ENCODE measurements around the gene EVX2.

DNA sequence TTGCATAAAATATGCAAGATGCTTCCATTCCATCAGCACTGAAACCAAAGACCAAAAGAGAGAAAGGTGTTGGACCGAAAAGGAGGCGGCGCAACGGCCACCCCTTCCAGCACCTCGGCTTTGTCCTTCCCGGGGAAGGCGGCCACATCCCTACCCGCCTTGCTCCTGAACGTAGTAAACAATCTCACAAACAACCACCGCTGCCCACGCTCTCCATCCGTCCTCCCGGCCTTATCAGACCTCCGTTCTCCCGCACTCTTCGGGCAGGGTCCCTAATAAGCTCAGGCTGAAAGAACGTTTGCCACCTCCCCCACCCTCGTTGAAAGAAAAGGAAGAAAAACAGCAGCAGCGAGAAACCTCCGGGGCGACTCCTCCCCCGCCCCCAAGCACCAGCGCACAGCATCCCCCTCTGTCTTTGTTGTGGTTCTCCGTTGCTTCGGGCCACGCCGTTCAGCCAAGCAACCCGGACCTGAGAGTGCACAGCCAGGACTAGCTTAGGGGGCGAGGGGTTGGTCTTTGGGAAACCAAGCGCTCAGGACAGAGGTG, 4.4 kb downstream of the EVX2 start:
- TF ChIP-seq, protein P1, sequence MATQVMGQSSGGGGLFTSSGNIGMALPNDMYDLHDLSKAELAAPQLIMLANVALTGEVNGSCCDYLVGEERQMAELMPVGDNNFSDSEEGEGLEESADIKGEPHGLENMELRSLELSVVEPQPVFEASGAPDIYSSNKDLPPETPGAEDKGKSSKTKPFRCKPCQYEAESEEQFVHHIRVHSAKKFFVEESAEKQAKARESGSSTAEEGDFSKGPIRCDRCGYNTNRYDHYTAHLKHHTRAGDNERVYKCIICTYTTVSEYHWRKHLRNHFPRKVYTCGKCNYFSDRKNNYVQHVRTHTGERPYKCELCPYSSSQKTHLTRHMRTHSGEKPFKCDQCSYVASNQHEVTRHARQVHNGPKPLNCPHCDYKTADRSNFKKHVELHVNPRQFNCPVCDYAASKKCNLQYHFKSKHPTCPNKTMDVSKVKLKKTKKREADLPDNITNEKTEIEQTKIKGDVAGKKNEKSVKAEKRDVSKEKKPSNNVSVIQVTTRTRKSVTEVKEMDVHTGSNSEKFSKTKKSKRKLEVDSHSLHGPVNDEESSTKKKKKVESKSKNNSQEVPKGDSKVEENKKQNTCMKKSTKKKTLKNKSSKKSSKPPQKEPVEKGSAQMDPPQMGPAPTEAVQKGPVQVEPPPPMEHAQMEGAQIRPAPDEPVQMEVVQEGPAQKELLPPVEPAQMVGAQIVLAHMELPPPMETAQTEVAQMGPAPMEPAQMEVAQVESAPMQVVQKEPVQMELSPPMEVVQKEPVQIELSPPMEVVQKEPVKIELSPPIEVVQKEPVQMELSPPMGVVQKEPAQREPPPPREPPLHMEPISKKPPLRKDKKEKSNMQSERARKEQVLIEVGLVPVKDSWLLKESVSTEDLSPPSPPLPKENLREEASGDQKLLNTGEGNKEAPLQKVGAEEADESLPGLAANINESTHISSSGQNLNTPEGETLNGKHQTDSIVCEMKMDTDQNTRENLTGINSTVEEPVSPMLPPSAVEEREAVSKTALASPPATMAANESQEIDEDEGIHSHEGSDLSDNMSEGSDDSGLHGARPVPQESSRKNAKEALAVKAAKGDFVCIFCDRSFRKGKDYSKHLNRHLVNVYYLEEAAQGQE (IDR thresholded peaks at IDR 0.05; ENCODE audit: borderline replicate concordance), result no peak
- TF ChIP-seq, protein P1 (CRISPR knock-in tag; IDR thresholded peaks at IDR 0.05; ENCODE audit: low read depth), result no peak
- TF ChIP-seq CREB1 (IDR thresholded peaks at IDR 0.05) (no peak), CREB1 (CRISPR knock-in tag; IDR thresholded peaks at IDR 0.05) (no peak), ZBTB8A (IDR thresholded peaks at IDR 0.05; ENCODE audit: partially characterized antibody) (no peak), EZH2 (IDR thresholded peaks at IDR 0.05; ENCODE audit: borderline replicate concordance, low read depth, low read length) (no peak), HDAC2 (IDR thresholded peaks at IDR 0.05) (no peak), PHB2 (IDR thresholded peaks at IDR 0.05; ENCODE audit: low read depth) (no peak)
- TF ChIP-seq, protein P2, sequence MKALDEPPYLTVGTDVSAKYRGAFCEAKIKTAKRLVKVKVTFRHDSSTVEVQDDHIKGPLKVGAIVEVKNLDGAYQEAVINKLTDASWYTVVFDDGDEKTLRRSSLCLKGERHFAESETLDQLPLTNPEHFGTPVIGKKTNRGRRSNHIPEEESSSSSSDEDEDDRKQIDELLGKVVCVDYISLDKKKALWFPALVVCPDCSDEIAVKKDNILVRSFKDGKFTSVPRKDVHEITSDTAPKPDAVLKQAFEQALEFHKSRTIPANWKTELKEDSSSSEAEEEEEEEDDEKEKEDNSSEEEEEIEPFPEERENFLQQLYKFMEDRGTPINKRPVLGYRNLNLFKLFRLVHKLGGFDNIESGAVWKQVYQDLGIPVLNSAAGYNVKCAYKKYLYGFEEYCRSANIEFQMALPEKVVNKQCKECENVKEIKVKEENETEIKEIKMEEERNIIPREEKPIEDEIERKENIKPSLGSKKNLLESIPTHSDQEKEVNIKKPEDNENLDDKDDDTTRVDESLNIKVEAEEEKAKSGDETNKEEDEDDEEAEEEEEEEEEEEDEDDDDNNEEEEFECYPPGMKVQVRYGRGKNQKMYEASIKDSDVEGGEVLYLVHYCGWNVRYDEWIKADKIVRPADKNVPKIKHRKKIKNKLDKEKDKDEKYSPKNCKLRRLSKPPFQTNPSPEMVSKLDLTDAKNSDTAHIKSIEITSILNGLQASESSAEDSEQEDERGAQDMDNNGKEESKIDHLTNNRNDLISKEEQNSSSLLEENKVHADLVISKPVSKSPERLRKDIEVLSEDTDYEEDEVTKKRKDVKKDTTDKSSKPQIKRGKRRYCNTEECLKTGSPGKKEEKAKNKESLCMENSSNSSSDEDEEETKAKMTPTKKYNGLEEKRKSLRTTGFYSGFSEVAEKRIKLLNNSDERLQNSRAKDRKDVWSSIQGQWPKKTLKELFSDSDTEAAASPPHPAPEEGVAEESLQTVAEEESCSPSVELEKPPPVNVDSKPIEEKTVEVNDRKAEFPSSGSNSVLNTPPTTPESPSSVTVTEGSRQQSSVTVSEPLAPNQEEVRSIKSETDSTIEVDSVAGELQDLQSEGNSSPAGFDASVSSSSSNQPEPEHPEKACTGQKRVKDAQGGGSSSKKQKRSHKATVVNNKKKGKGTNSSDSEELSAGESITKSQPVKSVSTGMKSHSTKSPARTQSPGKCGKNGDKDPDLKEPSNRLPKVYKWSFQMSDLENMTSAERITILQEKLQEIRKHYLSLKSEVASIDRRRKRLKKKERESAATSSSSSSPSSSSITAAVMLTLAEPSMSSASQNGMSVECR (CRISPR knock-in tag; IDR thresholded peaks at IDR 0.05), result no peak
- TF ChIP-seq, protein P3, sequence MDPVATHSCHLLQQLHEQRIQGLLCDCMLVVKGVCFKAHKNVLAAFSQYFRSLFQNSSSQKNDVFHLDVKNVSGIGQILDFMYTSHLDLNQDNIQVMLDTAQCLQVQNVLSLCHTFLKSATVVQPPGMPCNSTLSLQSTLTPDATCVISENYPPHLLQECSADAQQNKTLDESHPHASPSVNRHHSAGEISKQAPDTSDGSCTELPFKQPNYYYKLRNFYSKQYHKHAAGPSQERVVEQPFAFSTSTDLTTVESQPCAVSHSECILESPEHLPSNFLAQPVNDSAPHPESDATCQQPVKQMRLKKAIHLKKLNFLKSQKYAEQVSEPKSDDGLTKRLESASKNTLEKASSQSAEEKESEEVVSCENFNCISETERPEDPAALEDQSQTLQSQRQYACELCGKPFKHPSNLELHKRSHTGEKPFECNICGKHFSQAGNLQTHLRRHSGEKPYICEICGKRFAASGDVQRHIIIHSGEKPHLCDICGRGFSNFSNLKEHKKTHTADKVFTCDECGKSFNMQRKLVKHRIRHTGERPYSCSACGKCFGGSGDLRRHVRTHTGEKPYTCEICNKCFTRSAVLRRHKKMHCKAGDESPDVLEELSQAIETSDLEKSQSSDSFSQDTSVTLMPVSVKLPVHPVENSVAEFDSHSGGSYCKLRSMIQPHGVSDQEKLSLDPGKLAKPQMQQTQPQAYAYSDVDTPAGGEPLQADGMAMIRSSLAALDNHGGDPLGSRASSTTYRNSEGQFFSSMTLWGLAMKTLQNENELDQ (CRISPR knock-in tag; IDR thresholded peaks at IDR 0.05; ENCODE audit: borderline replicate concordance), result no peak
- TF ChIP-seq, protein P4, sequence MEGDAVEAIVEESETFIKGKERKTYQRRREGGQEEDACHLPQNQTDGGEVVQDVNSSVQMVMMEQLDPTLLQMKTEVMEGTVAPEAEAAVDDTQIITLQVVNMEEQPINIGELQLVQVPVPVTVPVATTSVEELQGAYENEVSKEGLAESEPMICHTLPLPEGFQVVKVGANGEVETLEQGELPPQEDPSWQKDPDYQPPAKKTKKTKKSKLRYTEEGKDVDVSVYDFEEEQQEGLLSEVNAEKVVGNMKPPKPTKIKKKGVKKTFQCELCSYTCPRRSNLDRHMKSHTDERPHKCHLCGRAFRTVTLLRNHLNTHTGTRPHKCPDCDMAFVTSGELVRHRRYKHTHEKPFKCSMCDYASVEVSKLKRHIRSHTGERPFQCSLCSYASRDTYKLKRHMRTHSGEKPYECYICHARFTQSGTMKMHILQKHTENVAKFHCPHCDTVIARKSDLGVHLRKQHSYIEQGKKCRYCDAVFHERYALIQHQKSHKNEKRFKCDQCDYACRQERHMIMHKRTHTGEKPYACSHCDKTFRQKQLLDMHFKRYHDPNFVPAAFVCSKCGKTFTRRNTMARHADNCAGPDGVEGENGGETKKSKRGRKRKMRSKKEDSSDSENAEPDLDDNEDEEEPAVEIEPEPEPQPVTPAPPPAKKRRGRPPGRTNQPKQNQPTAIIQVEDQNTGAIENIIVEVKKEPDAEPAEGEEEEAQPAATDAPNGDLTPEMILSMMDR (IDR thresholded peaks at IDR 0.05 in 2 of 3, conservative IDR thresholded peaks at IDR 0.05 in 1 of 3; ENCODE audit: insufficient read depth in 2 of 3, low read depth in 1 of 3, low read length in 3 of 3), result no peak
